Upper lobe of left lung (tissue), 4 donors: ENCODE measurements around the gene CHRNA4.

Experiments
- EP300 ChIP-seq, 4 donors: sonication (generic); formaldehyde crosslinking; IDR thresholded peaks; one replicate each; pipeline ENCODE4 v1.5.1; 2017; ENCODE audit warnings: antibody characterized with exemption in 4 of 4, control low read depth in 2 of 4
- POLR2A ChIP-seq, 4 donors: fragments of 450-650 bp; IDR thresholded peaks; one replicate each; pipeline ENCODE4 v1.5.1; 2016 to 2017; ENCODE audit warnings: antibody characterized with exemption in 4 of 4, mild to moderate bottlenecking in 2 of 4
- POLR2AphosphoS5 ChIP-seq, 2 donors: sonication (generic); formaldehyde crosslinking; IDR thresholded peaks; one replicate each; pipeline ENCODE4 v1.5.1; 2017; ENCODE audit warnings: antibody characterized with exemption in 2 of 2
- TF ChIP-seq, protein P1 (sequence below), 6 experiments: fragments of 450-650 bp in 4 of 6; fragments of 200-600 bp in 2 of 6; sonication (generic) in 2 of 6; IDR thresholded peaks; one replicate each; pipeline ENCODE4 v1.5.1; 2016 to 2019; ENCODE audit warnings: antibody characterized with exemption in 6 of 6

DNA sequence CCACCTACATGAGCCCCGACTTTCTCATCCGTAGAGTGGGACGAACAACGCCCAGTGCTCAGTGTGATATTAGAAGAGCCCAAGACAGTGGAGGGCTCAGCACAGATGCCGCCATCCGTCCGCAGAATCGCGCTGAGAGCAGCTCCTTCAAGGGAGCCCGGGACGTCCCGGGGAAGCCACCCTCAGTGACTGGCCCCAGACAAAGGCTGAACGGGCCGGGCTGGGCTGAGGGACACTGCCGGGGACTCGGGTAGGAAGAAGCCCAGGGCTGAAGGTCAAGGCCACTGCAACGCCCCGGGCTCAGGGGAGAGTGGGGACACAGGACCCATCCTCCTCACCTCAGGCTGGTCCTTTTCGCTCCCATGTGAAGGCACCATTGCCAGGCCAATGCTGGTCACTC, 12.8 kb upstream of the CHRNA4 start:
- TF ChIP-seq, protein P1, sequence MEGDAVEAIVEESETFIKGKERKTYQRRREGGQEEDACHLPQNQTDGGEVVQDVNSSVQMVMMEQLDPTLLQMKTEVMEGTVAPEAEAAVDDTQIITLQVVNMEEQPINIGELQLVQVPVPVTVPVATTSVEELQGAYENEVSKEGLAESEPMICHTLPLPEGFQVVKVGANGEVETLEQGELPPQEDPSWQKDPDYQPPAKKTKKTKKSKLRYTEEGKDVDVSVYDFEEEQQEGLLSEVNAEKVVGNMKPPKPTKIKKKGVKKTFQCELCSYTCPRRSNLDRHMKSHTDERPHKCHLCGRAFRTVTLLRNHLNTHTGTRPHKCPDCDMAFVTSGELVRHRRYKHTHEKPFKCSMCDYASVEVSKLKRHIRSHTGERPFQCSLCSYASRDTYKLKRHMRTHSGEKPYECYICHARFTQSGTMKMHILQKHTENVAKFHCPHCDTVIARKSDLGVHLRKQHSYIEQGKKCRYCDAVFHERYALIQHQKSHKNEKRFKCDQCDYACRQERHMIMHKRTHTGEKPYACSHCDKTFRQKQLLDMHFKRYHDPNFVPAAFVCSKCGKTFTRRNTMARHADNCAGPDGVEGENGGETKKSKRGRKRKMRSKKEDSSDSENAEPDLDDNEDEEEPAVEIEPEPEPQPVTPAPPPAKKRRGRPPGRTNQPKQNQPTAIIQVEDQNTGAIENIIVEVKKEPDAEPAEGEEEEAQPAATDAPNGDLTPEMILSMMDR (IDR thresholded peaks at IDR 0.05): no peak
- no peak for TF ChIP-seq POLR2A (IDR thresholded peaks at IDR 0.05)
- TF ChIP-seq EP300 (IDR thresholded peaks at IDR 0.05): no peak
- no peak for TF ChIP-seq POLR2AphosphoS5 (IDR thresholded peaks at IDR 0.05)
